Activated CD4-positive, alpha-beta T cell treated with anti-CD3 and anti-CD28 coated beads, Interleukin-2, Interleukin-6, amounts not matched to agents 100 ng/mL and 50 ng/mL, durations not matched to agents 16 hours and 8 hours (primary cell): ENCODE results near the gene HRCT1.
"Not testable (repeated sequence)": the region's sequence is repeated elsewhere in the genome, so short reads cannot be mapped to it uniquely, and the experiment has no call there.

Source experiments
- DNase-seq: peaks from one replicate; pipeline ENCODE4 v3.0.0-alpha.2; 2020

The HRCT1 gene

DNA sequence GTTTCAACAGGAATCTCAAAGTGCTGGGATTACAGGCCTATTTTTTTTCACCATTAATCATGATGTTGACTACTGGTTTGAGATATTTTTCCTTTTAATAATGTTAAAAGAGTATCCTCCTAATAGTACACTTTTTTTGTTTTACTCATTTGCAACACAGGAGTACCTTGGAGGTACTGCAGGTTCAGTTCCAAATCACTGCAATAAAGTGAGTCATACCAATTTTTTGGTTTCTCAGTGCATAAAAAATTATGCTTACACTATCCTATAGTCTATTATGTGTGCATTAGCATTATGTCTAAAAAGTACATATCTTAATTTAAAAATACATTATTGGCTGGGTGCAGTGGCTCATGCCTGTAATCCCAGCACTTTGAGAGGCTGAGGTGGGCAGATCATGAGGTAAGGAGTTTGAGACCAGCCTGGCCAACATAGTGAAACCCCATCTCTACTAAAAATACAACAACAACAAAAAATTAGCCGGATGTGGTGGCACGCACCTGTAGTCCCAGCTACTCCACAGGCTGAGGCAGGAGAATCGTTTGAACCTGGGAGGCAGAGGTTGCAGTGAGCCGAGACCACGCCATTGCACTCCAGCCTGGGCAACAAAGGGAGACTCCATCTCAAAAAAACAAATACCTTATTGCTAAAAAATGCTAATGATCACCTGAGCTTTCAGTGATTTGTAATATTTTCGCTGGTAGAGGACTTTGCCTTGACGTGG, 8.5 kb upstream of the HRCT1 start:
- not testable (repeated sequence) for DNase-seq

DNA sequence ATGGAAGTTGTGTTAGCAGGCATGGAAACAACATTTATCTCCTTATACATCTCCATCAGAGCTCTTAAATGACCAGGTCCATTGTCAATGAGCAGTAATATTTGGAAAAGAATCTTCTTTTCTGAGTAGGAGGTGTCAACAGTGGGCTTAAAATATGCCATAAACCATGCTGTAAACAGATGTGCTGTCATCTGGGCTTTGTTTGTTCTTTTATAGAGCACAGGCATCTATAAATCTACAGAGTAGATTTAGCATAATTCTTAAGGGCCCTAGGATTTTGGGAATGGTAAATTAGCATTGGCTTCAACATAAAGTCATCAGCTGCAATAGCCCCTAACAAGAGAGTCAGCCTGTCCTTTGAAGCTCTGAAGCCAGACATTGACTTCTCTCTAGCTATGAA, 7.7 kb upstream of the HRCT1 start:
- no peak for DNase-seq

DNA sequence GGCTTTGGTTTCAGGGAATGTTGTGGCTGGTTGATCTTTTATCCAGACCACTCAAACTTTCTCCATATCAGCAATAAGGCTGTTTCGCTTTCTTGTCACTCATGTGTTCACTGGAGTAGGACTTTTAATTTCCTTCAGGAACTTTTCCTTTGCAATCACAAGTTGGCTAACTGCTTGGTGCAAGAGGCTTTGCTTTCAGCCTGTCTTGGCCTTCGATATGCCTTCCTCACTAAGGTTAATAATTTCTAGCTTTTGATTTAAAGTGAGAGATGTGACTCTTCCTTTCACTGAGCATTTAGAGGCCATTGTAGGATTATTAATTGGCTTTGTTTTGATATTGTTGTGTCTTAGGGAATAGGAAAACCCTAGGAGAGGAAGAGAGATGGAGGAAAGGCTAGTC, 7.0 kb upstream of the HRCT1 start:
- DNase-seq: no peak

DNA sequence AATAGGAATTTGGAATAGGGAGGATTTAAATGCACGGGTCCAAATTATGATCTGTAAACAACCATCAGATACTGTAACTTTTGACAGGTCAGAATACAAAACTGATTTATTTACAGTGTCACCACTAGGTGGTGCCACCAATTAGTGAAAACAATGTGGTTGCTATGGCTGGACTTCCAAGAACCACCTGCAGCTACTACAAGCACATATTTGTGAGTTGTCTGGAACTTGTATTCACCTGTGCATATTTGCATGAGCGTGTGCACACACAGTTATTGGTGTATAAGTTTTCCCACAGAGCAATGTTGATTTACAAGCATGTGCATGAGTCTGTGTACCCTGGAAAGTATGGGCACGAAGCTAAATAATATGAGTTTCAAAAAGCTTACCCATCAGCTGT, 3.0 kb upstream of the HRCT1 start:
- DNase-seq: peak; percentile 62

DNA sequence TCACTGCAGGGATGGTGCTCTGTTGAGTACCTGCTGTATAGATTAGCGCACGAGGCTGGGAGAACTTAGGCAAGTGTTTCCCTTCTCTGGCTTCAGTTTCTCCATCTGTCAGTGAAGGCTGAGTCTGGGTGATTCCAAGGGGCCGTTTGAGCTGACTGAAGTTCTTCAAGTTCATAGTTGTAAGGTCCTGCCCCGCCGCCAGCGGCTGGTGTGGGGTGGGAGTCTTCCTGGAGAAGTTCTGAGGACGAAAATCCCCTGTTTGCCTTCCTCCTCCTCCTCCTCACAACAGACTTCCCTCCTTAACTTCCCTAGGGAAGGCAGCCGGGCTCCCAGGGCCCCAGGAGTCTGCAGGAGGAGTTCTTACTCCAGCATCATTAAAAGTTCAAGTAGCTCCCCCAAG, 1.7 kb upstream of the HRCT1 start:
- no peak for DNase-seq

DNA sequence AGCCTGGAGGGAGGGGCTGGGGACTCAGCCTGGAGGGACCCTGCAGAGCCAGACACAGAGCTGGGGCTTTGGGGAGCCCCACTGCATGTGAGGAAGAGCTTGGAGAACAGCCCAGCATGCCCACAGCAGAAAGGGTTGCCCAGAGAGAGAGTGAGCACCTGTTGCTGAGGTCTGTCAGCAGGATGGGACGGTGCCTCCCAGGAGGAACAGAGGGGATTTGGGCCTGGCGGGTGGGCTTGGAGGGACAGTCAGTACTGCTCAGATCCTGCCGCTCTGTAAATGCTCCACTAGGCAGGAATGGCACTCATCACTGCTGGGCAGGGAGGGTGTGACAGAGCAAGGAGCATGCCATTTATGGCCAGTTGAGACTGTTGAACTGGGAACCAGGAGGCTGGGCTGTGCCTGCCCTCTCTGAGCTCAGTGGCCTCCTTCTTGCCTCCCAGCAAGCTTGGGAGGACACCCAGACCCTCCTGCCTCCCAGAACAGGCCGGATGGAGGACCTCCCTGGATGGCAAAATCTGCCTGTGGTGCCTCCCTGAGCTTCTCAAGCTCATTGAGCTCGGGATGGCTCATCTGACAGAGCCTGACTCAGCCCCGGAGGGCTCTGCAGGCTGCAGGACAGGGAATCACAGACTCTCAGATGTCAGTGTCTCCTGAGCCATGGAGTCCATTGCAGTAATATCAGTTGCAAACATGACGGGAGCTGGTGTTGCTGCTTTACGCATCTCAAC, 786 bp upstream of the HRCT1 start:
- no peak for DNase-seq

DNA sequence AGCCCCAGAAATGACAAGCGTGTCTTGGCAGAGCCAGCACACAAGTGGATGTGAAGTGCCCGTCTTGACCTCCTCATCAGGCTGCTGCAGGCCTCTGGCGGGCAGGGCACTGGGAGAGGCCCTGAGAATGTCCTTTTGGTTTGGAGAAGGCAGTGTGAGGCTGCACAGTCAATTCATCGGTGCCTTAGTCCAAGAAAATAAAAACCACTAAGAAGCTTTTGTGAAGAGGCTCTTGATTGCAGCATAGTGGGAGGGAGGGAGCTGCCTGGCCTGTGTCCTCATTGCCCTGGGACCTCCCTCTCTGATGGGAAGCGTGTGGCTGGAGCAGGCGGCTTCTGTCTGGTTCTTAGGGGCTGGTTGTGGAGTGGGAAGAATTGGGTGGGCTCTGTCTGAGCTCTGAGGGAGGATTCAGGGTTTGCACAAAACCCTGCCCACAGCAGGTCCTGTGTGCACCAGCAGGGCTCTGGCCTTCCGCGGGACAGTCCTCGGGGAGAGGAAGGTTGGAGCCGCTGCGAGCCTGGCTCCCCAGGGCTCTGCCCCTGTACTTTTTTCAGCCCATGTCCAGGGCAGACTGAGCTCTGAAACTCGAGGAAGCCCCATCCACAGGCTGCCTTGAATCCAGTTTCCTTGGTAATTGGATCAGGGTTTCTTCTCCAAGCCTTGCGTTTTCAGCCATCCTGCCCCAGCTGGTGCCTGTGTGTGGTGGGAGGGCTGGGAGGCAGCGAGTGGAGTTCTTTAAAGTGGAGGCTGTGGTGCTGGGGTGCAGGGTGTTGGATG, 1.1 kb downstream of the HRCT1 start:
- DNase-seq: no peak

DNA sequence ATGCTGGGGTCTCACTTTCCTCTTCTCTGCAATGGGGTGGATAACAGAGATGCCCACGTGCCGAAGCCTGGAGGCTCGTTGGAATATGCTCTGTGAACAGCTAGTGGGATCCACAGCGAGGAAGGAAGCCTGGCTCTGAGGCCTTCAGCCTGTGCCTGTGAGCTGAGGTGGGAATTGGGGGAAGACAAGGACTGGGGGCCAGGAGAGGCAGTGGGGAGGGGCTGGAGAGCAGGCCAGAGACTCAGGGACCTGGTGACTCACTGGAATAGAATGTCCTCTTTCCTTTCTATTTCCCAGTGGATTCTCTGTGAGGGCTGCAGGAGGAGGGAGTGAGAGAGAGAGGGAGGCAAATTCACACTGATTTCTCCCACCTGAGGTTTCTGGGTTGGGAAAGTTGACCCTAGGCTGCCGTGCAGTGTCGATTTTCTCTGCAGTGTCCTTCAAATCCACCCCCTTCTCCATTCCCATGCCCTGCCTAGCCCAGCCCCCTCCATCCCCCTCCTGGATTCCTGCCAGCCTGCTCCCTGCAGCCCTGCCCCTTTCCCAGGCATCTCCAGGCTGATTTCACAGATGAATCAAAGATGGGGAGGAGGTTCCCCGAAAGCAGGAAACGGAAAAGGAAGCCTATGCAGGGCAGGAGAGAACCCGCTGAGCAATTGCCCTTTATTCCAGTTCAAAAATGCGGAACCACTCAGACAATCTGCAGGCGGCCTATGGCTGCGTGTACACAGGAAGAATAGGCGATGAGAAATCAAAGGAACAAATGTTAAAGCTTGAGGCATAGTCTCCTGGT, 1.9 kb downstream of the HRCT1 start:
- DNase-seq: peak; percentile 5

DNA sequence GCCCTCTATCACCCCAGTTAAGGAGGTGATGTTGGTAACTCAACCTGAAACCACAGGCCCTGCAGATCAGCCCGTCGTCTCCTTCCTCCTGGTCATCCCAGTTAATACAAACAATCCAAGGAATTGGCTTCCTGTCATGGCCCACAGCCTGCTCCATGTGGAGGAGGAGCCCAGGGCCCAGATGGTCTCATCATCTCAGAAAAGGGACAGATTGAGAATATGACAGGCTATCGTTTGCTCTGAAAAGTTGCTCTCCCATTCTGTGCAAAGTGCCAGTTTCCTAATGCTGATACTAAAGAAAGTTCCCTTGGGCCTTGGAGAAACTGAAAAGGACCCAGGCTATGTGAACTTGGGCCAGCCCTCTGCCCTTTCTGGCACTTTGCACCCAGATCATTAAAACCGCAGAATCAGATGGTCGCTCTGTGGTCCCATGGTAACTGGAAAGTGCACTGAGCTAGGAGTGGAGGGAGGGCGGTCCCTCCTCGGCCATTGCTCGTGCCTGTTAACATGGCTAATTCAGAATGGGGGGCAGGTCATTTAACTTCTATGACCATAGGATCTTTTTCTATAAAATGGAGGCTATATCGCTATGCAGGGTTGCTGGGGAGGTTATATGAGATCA, 2.6 kb downstream of the HRCT1 start:
- no peak for DNase-seq

DNA sequence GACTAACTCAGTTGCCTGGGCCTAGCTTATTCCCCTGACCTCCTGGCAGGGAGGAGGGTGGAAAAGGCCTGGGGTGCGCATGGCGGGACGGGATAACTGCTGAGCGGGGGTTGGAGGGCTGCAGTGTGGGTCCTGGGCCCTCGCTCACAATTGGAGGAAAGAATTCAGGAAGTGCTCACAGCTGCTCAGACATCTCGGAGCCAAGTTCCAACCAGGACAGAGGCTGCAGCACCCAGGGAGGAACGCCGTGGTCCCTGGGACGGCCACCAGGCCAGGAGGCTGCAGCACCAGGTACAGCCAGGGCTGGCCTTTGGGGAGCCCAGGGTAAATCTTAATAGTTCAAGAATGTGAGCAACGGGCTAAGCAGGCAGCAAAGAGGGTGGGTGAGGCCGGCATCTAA, 3.3 kb downstream of the HRCT1 start, which contains the start of gene SPAAR:
Gene SPAAR (plus strand): TSS at position 217 of the 400 bp plus-strand sequence. CDS start 974 bp downstream, outside the sequence.
- DNase-seq: no peak

DNA sequence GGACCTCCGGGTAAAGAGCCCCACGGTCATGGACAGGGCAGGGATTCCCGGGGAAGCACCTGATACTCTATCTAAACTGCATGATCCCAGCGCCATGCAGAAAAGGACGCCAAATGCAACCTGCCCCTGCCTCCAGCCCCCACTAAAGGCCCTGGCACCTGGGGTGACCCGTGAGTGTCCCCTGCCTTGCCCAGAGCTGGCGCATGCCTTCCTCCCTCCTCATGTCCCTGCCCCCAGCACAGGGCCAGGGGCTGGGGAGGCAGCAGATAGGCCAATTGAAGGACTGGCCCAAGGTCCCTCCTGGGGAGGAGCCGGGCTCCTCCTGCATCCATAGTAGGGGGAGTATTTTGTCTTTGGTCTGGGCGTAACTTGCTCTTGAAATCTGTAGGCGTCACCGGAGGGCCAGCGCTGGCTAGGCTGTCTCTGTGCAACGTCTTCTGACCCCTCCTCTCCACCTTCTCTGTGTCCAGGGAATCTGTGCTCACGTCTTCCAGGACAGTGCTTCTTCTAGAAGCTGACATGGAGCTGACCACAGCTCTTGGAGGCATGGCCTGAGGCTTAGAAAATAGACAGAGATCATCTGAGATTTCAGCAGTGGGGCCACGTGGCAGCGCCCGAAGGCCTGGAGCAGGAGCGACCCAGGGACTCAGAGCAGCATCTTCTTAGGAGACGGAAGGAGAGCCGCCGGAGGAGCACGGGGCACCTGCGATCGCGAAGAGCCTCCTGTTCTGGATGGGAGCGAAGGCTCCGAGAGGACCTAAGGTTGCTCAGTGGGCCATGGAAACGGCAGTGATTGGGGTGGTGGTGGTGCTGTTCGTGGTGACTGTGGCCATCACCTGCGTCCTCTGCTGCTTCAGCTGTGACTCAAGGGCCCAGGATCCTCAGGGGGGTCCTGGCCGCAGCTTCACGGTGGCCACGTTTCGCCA, 3.9 kb downstream of the HRCT1 start:
- DNase-seq: no peak

DNA sequence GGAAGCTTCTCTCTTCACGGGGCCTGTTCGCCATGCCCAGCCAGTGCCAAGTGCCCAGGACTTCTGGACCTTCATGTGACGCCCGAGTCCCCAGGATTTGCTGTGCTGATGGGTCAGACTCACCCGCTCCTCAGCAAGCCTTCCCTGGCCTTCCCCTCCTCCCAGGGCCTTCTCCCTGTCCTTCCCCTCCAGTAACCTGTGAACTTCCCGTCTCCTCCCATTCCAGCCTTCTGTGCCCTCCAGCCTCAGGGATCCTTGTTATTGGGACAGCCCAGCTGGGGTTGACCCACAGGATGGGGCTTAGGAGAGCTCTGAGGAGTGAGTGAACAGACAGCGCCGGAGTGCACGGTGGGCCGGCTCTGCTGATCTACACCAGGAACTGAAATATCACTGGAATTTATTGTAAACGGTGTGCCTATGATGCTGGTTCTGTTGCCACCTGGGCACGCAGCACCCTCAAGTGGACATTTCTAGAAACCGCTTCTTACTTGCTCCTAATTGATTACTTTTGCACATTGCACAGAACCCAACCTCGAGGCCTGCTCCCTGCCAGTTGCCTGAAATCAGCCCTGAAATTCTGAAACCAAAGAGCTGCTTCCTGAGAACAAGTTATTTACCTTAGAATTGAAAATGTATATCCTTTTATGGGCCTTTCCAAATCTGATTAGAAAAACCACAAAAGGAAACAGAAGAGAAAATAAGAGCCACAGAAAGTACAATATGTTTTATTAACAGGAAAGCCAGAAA, 4.8 kb downstream of the HRCT1 start:
- DNase-seq: peak; percentile 72

DNA sequence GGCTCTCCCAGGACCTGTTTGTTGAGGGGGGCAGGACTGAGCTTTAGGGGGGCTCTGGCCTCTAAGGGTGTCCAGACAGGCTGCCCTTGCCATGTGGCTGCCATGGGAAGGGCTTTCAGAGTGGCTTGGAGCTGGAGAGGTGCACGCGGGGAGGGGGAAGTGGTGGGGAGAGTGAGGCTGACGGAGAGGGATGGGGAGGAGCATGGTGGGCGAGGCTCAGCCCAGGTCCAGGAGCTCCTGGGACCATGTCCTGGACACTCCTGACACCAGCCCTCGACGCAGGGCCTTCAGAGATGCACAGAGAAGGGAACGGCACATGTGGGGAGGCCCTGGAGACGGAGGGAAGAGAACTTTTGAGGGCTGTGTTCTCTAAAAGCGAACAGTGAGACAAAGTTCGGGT, 5.7 kb downstream of the HRCT1 start:
- no peak for DNase-seq

DNA sequence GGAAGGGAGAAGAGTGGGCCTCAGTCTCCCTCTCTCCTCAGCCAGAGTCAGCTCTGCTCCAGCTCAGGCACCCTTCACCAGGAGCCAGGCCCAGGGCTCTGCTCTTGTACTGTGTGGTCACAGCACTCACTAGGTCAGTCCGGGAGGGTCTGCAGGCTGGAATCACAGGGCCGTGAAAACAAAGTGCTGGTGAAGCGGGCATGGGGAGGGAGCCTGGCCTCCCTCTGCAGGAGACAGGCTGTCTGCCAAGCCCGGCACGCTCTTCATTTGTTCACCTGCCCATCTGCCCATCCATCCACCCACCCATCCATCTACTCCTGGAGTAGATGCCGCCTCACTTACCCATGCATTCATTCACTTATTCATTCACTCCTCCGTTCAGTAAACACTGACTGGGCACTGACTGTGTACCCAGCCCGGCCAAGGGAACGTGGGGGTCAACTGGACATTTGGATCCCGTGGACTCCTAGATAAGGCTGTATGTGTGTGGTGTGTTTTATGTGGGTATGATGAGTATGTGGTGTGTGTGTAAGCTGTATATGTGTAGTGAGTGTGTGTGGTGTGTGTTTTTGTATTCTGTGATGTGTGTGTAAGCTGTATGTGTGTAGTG, 6.9 kb downstream of the HRCT1 start:
- no peak for DNase-seq

DNA sequence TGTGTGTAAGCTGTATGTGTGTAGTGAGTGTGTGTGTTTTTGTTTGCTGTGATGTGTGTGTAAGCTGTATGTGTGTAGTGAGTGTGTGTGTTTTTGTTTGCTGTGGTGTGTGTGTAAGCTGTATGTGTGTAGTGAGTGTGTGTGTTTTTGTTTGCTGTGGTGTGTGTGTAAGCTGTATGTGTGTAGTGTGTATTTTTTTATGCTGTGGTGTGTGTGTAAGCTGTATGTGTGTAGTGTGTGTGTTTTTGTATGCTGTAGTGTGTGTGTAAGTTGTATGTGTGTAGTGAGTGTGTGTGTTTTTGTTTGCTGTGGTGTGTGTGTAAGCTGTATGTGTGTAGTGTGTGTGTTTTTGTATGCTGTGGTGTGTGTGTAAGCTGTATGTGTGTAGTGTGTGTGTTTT, 7.4 kb downstream of the HRCT1 start:
- not testable (repeated sequence) for DNase-seq

DNA sequence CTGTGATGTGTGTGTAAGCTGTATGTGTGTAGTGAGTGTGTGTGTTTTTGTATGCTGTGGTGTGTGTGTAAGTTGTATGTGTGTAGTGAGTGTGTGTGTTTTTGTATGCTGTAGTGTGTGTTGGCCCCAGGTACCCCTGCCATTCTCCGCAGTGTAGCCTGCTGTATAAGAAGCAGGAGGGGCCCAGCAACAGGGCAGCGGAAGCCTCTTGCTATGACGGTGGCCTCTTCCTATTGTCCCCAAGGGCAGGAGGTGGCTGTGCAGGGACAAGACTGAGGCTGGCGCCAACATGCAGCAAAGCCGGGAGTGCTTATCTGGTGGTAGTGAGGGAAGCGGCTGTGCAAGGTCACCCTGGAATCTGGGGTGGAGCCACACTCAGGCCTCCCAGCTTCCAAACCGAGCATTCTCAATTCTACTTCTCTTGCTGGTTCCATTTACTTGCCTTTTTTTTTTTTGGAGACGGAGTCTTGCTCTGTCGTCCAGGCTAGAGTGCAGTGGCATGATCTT, 8.4 kb downstream of the HRCT1 start:
- DNase-seq: no peak

DNA sequence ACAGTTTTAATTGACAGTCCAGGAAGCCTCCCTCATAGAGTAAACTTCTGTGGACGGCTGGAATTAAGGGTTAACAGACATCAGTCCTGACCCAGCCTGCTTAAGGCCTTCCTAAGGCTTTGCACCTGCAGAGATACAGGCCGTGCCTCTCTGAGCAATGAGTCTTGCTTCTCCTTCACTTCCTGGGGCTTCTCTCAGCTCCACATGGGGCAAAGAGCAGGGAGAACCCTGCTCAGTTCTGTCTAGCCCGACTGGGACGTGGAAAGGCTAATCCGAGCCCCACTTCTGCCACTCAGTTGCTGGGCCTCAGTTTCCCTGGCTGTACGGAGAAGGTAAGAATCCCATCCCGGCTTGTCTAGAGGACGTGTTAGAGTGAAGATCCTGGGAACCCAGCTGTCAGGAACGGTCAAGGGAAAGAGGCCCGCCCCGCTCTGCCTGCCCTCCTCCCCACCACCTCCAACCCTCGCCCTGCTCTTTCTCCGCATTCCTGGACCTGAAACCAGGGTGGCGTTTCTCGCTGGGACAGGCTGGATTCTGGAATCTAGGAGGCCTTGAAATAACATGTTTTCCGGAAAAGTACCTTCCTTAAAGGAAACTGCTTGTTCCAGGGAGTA, 9.8 kb downstream of the HRCT1 start:
- DNase-seq: no peak

DNA sequence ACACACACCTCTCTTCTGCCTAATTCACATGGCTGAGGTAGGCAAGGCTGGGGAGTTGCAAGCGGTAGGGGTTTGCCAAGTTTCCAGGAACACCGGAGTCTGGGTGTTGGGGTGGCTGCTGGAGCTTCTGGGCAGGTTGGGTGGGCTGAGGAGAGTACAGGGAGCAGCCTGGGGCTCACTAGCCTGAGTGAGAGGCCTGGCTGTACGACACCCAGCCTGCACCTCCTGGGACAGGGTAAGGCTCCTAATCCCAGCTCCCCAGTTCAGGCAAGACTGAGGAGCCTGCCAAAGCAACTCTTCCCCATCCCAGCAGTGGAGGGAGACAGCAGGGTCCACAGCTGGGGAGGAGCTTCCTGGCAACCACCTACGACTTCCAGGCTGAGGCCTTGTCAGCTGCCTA, 11.3 kb downstream of the HRCT1 start:
- no peak for DNase-seq

DNA sequence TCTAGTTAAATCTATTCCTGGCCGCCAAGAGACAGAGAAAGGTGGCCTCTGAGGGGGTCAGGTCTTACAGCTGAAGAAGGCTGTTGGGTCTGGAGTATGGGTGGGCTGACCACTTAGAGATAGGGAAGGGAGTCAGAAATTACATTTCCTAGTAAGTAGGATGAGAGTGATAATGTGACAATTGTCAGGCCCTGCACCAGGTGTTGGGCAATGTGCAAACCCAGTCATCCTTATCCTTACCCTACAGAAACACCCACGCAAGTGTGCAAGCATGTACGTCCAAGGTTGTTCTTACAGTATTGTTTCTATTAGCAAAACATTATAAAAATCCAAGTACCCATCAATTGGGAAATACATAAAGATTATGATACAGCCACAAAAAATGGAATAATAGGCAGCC, 12.8 kb downstream of the HRCT1 start:
- DNase-seq: no peak
